Neural cell (in vitro differentiated cells): ENCODE data around the gene TFDP1. TPM values are rescaled to one million over a fixed set of nuclear protein-coding genes. Genes with fewer than 3 reads are reported as not detected.

ENCODE experiments used
- H2AFZ ChIP-seq: fragments of 200-600, 300-800 bp; sonication (generic), shearing (Covaris generic); 2 replicates; pipeline ENCODE4 v1.6.0; 2014; ENCODE audit warnings: low read depth, mild to moderate bottlenecking, antibody characterized with exemption, low read length, moderate library complexity
- H3F3A ChIP-seq: fragments of 200-600 bp; shearing (Covaris generic); 2 replicates; pipeline ENCODE4 v1.6.1; 2016; ENCODE audit warnings: mild to moderate bottlenecking, moderate library complexity, mixed read lengths, antibody characterized with exemption, low read length; ENCODE audit not compliant: insufficient read depth, poor library complexity, severe bottlenecking
- H3K27ac ChIP-seq: fragments of 200-600, 300-800 bp; sonication (generic), shearing (Covaris generic); 2 replicates; pipeline ENCODE4 v1.5.1; 2014; ENCODE audit warnings: mild to moderate bottlenecking, low read length, moderate library complexity
- H3K27me3 ChIP-seq: fragments of 300-800, 200-600 bp; sonication (generic), shearing (Covaris generic); 2 replicates; pipeline ENCODE4 v1.6.0; 2014; ENCODE audit warnings: mild to moderate bottlenecking, low read depth, low read length, moderate library complexity; ENCODE audit not compliant: insufficient read depth
- H3K36me3 ChIP-seq: fragments of 300-800, 200-600 bp; sonication (generic), shearing (Covaris generic); 2 replicates; pipeline ENCODE4 v1.5.1; 2014; ENCODE audit warnings: mild to moderate bottlenecking, antibody characterized with exemption, low read length, moderate library complexity; ENCODE audit not compliant: insufficient read depth
- H3K4me2 ChIP-seq: fragments of 300-800, 200-600 bp; sonication (generic), shearing (Covaris generic); 2 replicates; pipeline ENCODE4 v1.6.0; 2014; ENCODE audit warnings: mild to moderate bottlenecking, low read length
- H3K4me3 ChIP-seq: fragments of 300-800, 200-600 bp; sonication (generic), shearing (Covaris generic); 2 replicates; pipeline ENCODE4 v1.5.1; 2014; ENCODE audit warnings: mild to moderate bottlenecking, low read length, moderate library complexity
- H3K79me2 ChIP-seq: fragments of 200-600 bp; shearing (Covaris generic); replicated peaks from 2 replicates; pipeline ENCODE4 v1.6.0; 2014; ENCODE audit warnings: mild to moderate bottlenecking, low read length, moderate library complexity; ENCODE audit not compliant: insufficient read depth
- H3K9ac ChIP-seq: fragments of 300-800, 200-600 bp; sonication (generic), shearing (Covaris generic); 2 replicates; pipeline ENCODE4 v1.6.1; 2016; ENCODE audit warnings: mild to moderate bottlenecking, low read length, mixed read lengths
- H3K9me2 ChIP-seq: fragments of 200-600 bp; shearing (Covaris generic); 2 replicates; pipeline ENCODE4 v1.6.1; 2016; ENCODE audit warnings: mild to moderate bottlenecking, low read length, mixed read lengths; ENCODE audit not compliant: insufficient read depth
- H3K9me3 ChIP-seq: fragments of 200-600, 300-800 bp; sonication (generic), shearing (Covaris generic); 2 replicates; pipeline ENCODE4 v1.6.1; 2016; ENCODE audit warnings: mild to moderate bottlenecking, mixed run types, low read length, moderate library complexity, mixed read lengths
- H4K20me1 ChIP-seq: fragments of 200-600 bp; shearing (Covaris generic); 2 replicates; pipeline ENCODE4 v1.6.1; 2016; ENCODE audit warnings: mild to moderate bottlenecking, mixed run types; ENCODE audit not compliant: insufficient read depth
- CTCF ChIP-seq: fragments of 450-650 bp; IDR thresholded peaks from 2 replicates; pipeline ENCODE4 v1.5.1; 2014; ENCODE audit warnings: antibody characterized with exemption, mild to moderate bottlenecking, moderate library complexity; ENCODE audit not compliant: poor library complexity, severe bottlenecking
- EP300 ChIP-seq: fragments of 450-650 bp; conservative IDR thresholded peaks from 2 replicates; pipeline ENCODE4 v1.6.1; 2014; ENCODE audit warnings: antibody characterized with exemption, mild to moderate bottlenecking, moderate library complexity; ENCODE audit not compliant: poor library complexity, severe bottlenecking
- EZH2 ChIP-seq: fragments of 200-600, 300-800 bp; shearing (Covaris generic), sonication (generic); IDR thresholded peaks from 2 replicates; pipeline ENCODE4 v1.6.1; 2014; ENCODE audit warnings: antibody characterized with exemption, low read length, borderline replicate concordance, mild to moderate bottlenecking; ENCODE audit not compliant: insufficient read depth, poor library complexity, severe bottlenecking
- MXI1 ChIP-seq: fragments of 450-650 bp; conservative IDR thresholded peaks from 2 replicates; pipeline ENCODE4 v1.6.1; 2014; ENCODE audit warnings: antibody characterized with exemption, mild to moderate bottlenecking; ENCODE audit not compliant: poor library complexity, severe bottlenecking
- POLR2AphosphoS5 ChIP-seq: IDR thresholded peaks from 2 replicates; pipeline ENCODE4 v1.6.1; 2012
- RAD21 ChIP-seq: fragments of 450-650 bp; conservative IDR thresholded peaks from 2 replicates; pipeline ENCODE4 v1.6.1; 2014; ENCODE audit warnings: antibody characterized with exemption, mild to moderate bottlenecking, moderate library complexity
- SMC3 ChIP-seq: fragments of 450-650 bp; conservative IDR thresholded peaks from 2 replicates; pipeline ENCODE4 v1.6.1; 2014; ENCODE audit warnings: antibody characterized with exemption, mild to moderate bottlenecking, moderate library complexity; ENCODE audit not compliant: poor library complexity
- TAF1 ChIP-seq: IDR thresholded peaks from 2 replicates; pipeline ENCODE4 v1.6.1; 2012; ENCODE audit warnings: low read depth
- polyA plus RNA-seq: library from polyadenylated mRNA; depleted of rRNA; stranded (reverse); fragments of >200 nt; gene quantifications from 2 replicates; pipeline ENCODE4 v1.2.3, GENCODE V29; 2014
- TF ChIP-seq, protein P1 (sequence below): IDR thresholded peaks from 2 replicates; pipeline ENCODE4 v1.6.1; 2012; ENCODE audit warnings: borderline replicate concordance

Gene TFDP1
- polyA plus RNA-seq, 1 donor from 2014 or later, result 81.2 TPM

- H3K4me3 ChIP-seq, result no peak overlapping the region
- no peaks in the 10 kb centered on the region for H4K20me1 ChIP-seq
- no peak for TF ChIP-seq TAF1
- no peak for TF ChIP-seq POLR2AphosphoS5
- TF ChIP-seq, protein P1, sequence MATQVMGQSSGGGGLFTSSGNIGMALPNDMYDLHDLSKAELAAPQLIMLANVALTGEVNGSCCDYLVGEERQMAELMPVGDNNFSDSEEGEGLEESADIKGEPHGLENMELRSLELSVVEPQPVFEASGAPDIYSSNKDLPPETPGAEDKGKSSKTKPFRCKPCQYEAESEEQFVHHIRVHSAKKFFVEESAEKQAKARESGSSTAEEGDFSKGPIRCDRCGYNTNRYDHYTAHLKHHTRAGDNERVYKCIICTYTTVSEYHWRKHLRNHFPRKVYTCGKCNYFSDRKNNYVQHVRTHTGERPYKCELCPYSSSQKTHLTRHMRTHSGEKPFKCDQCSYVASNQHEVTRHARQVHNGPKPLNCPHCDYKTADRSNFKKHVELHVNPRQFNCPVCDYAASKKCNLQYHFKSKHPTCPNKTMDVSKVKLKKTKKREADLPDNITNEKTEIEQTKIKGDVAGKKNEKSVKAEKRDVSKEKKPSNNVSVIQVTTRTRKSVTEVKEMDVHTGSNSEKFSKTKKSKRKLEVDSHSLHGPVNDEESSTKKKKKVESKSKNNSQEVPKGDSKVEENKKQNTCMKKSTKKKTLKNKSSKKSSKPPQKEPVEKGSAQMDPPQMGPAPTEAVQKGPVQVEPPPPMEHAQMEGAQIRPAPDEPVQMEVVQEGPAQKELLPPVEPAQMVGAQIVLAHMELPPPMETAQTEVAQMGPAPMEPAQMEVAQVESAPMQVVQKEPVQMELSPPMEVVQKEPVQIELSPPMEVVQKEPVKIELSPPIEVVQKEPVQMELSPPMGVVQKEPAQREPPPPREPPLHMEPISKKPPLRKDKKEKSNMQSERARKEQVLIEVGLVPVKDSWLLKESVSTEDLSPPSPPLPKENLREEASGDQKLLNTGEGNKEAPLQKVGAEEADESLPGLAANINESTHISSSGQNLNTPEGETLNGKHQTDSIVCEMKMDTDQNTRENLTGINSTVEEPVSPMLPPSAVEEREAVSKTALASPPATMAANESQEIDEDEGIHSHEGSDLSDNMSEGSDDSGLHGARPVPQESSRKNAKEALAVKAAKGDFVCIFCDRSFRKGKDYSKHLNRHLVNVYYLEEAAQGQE, result no peak
- TF ChIP-seq MXI1, result no peak
- no peak for TF ChIP-seq EZH2
- TF ChIP-seq SMC3, result no peak
- TF ChIP-seq CTCF, result no peak
- no peak for TF ChIP-seq RAD21
- no peak for TF ChIP-seq EP300
- no peaks in the 10 kb centered on the region for H3K79me2 ChIP-seq
- H3K4me2 ChIP-seq, result no peak overlapping the region
- H3K27me3 ChIP-seq, result no peaks in the 10 kb centered on the region
- H3K27ac ChIP-seq, result no peak overlapping the region
- no peaks in the 10 kb centered on the region for H3K9me3 ChIP-seq
- no peaks in the 10 kb centered on the region for H3K36me3 ChIP-seq
- H3F3A ChIP-seq, result no peaks in the 10 kb centered on the region
- no peak overlapping the region for H2AFZ ChIP-seq
- no peak overlapping the region for H3K9ac ChIP-seq
- no peaks in the 10 kb centered on the region for H3K9me2 ChIP-seq
These were observed 30.2 kb upstream of the TFDP1 start for GRCh38 chr13:113554333-113554700.

GRCh38 chr13:113555141-113555540 lies 29.4 kb upstream of the TFDP1 start:
- Histone ChIP-seq H4K20me1 (no peaks in the 10 kb centered on the region), H3K9ac (no peak overlapping the region), H3K9me3 (no peaks in the 10 kb centered on the region), H3K36me3 (no peaks in the 10 kb centered on the region), H3K27ac (no peak overlapping the region), H3K79me2 (no peaks in the 10 kb centered on the region), H3K9me2 (no peaks in the 10 kb centered on the region), H3K27me3 (no peaks in the 10 kb centered on the region), H2AFZ (no peak overlapping the region), H3F3A (no peaks in the 10 kb centered on the region), H3K4me3 (no peak overlapping the region), H3K4me2 (no peak overlapping the region)
- TF ChIP-seq SMC3, result no peak
- TF ChIP-seq MXI1, result no peak
- TF ChIP-seq CTCF, result no peak
- TF ChIP-seq EP300, result no peak
- no peak for TF ChIP-seq EZH2
- TF ChIP-seq TAF1, result no peak
- no peak for TF ChIP-seq RAD21
- TF ChIP-seq, protein P1, result no peak
- TF ChIP-seq POLR2AphosphoS5, result no peak
